AML-193 (cell line): Measurements from ENCODE around the gene PYM1.

Experiments
- DNase-seq, 2 experiments: peaks; one replicate each; lab custom pipeline; 2025; lab: John Stamatoyannopoulos, UW

Gene PYM1

DNA sequence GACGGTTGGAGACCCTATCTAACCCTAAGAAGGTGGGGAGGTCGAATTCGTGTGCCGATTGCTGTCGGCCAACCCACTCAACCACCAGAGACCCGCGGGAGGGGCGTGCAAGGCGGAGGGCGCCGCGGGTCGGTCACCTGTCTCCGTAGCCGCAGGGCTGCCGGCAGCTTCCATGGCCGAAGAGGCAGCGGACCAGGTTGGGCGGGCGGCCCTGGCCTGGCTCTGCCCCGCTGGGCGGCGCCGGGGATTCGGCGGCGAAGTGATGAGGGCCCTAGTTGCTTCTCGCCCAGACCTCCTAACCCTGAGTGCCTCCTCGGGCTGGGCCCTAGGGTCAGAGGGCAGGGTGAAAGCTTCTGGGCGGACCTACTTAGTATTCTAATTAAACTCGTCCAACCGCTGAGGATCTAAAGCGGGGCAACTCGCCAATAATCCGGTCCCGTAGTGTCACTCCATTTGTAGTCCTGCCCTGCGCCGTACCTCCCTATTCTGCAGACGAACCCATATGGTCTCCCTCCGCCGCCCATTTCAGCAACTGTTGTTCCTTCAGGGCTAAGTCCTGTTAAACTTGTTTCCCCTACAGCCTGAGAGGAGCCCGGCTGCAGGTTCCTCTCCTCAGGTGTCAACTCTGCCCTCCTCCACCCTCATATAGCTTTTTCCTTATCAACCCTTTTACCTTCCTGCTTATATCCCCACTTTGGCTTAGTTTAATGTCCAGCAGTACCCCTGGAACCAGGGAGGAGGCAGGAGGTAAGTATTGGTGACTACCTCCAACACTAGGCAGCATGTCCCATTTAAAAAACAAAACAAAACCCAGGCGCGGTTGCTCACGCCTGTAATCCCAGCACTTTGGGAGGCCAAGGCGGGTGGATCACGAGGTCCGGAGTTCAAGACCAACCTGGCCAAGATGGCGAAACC, at the start of gene PYM1:
PYM1 (minus strand) TSS at position 307 of the 915 bp plus-strand sequence; CDS start at position 174, 133 bp downstream.
- DNase-seq = peak; percentile 91 to 94

DNA sequence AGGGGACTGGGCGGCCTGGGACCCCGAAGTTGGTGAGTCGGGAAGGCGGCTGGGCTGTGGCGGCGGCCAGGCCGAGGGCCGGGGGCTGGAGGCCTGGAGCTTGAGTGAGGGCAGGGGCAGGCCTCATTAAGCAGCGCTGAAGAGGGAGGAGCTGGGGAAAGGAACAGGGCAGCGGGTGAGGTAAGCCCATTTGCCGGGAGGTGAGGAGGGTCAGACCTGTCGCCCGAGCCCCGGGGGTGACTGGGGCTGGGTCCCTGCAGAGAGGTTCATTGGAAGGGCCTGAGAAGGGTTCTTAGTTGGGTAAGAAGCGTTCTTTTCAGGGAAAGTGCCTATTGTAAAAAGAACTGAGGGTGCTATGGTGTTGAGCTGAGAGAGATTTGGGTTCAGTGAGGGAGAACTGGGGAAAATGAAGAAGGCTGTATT, 46.6 kb upstream of the PYM1 start:
- peak in 1 of 2 experiments; percentile 18 for DNase-seq

DNA sequence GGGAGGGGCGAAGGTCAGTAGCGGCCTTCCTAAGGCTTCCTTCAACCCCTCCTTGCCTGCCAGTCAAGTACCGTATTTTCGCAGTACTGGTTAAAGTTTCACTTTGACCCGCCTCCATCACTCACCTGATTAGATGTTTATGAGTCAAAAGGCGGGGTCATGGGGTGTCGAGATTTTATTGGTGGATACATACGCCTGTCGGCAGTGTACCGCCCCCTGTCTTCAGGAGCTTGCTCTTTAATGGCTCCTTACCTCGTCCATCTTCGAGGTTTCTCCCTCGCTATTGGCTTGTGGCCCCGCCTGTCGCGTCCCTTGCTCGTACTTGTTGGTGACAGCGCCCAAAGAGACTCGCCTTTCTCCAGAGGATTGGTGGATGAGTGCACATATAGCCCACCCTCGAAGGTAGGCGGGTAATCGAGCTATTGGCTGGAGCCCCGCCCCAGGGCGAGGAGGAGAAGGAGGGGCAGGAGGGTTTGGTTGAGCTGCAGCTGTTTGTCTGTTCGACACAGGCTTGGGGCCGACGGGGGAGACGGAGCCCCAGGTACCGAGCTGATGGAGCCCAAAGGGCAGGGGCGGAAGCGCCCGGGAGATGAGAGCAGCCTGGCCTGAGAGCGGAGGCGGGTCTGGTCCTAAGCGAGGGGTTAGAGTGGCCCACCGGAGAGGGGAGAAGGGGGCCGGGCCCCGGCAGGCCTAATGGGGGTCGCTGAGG, 46.1 kb upstream of the PYM1 start, which contains the start of gene RAB5B:
RAB5B (plus strand) TSS at position 480 of the 709 bp plus-strand sequence. CDS start 12,883 bp downstream, outside the sequence.
- peak; percentile 100 for DNase-seq

DNA sequence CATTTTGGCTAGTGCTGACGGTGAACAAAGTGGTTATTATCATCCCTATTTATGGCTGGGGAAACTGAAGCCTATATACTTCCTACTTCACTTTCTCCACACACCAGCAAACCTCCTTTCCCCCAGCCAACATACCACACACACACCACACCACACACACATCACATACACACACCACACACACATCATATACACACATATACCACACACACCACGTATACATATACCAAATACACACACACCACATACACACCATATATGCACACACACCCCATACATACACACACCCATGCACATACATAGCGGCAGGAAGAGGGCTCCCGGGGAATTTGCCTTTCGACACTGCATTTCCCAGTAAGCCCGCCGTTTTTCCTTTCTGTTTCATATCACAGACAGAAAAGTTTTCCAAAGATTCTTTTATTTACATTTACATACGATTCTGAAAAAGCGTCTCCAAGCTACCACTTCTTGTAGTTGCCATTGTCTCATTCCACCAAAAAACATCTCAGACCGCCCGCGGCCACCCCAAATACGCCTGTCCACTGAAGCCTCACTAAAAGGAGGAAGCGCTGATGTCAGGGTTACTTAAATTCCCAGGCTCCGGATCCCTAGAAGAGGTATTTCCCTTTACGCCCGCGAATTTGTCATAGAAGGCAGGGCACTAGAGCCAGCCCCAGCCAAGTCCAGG, 45.4 kb upstream of the PYM1 start:
- no peak for DNase-seq

DNA sequence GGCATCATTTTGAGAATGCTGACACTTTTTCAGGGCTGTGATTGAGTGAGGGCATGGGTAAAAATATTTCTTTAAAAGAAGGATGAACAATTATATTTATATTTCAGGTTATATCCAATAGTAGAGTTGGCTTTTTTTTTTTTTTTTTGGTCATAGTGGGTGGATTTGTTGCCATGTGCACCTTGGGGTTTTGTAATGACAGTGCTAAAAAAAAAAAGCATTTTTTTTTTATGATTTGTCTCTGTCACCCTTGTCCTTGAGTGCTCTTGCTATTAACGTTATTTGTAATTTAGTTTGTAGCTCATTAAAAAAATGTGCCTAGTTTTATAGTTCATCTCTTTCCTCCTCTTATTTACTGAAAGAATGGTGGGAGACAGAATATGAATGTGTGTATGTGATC, 44.8 kb upstream of the PYM1 start:
- no peak for DNase-seq

- no peak for DNase-seq
Observed at GRCh38 chr12:55972042-55972441, 44.3 kb upstream of the PYM1 start.

- DNase-seq = no peak
Observed at GRCh38 chr12:55970775-55971174, 43.1 kb upstream of the PYM1 start.

DNA sequence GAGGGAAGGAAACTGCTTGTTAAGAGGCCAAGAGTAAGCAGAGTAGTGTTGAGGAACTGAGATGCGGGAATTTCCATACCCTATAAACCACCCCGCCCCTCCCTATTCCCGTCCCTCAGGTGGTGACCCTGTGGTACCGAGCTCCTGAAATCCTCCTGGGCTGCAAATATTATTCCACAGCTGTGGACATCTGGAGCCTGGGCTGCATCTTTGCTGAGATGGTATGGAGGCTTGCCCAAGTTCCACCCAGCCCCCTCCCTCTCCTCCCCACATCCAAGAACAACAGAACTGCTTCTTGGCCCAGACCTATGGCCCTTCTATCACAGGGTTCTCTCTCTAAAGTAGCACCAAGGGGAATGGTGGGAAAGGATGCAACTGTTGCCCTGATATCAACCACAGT, 41.7 kb upstream of the PYM1 start:
- DNase-seq = no peak

- peak; percentile 68 to 69 for DNase-seq
Observed at GRCh38 chr12:55966408-55967281, 39.0 kb upstream of the PYM1 start, which contains the start of gene CDK2. Gene CDK2, plus strand, starts transcription at chr12:55966830. Its CDS starts 179 bp downstream, at chr12:55967009.

GRCh38 chr12:55965941-55966407, 38.3 kb upstream of the PYM1 start, which contains the start of gene PMEL:
Gene PMEL, minus strand, starts transcription at chr12:55966042. Its CDS starts 31 bp downstream, at chr12:55966011.
- no peak for DNase-seq

- DNase-seq = no peak
Observed at GRCh38 chr12:55965240-55965639, 37.5 kb upstream of the PYM1 start.

GRCh38 chr12:55963760-55964159, 36.1 kb upstream of the PYM1 start:
- DNase-seq = no peak

GRCh38 chr12:55957106-55957859, 29.6 kb upstream of the PYM1 start:
- no peak for DNase-seq

GRCh38 chr12:55955800-55956508, 28.3 kb upstream of the PYM1 start:
- no peak for DNase-seq

- DNase-seq = no peak
Observed at GRCh38 chr12:55955344-55955743, 27.6 kb upstream of the PYM1 start.

- DNase-seq = no peak
Observed at GRCh38 chr12:55946553-55946952, 18.9 kb upstream of the PYM1 start.

DNA sequence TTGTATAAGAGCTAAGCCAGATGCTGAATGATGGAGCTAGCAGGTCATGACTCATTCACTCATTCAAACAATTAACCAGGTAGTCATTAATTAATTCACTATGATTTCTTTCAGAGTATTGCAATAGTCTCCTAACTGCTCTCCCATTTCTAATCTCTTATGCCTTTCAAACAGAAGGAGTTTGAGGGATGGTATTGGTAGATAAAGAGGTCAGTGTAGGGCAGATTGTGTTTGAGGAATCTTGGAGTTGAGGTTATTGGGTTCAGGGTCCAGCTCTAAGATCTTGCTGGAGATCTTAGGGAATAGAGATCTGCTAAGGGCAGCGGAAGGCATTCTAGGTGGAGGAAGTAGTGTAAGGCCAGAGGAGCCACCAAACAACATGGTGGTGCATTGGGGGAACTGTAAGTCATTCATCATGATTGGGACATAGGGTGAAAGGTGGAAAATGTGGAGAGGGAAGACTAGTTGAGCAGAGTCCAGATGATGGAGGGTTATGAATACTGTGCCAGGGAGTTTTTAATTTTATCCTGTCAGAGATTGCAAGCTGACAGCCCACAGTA, 15.0 kb upstream of the PYM1 start:
- DNase-seq = no peak

GRCh38 chr12:55942055-55942454, 14.4 kb upstream of the PYM1 start:
- DNase-seq = no peak

- peak; percentile 82 to 83 for DNase-seq
Observed at GRCh38 chr12:55940065-55940732, 12.5 kb upstream of the PYM1 start.
